Type B pancreatic cell (in vitro differentiated cells): ENCODE results near the gene UBE2K. TPM values are rescaled to one million over a fixed set of nuclear protein-coding genes. Genes with fewer than 3 reads are reported as not detected.

ENCODE experiments used
- DNase-seq: peaks from one replicate; pipeline ENCODE4 v3.0.0; 2021; ENCODE audit warnings: mixed read lengths; ENCODE audit not compliant: unreplicated experiment; ENCODE audit errors: extremely low spot score
- H3K27ac Mint-ChIP-seq: 2 replicates; pipeline ENCODE4 v1.8.0; 2021; ENCODE audit warnings: mild to moderate bottlenecking, mixed read lengths
- H3K27me3 Mint-ChIP-seq: 2 replicates; pipeline ENCODE4 v1.8.0; 2021; ENCODE audit warnings: mixed read lengths
- H3K36me3 Mint-ChIP-seq: 2 replicates; pipeline ENCODE4 v1.8.0; 2021; ENCODE audit warnings: mixed read lengths
- H3K4me1 Mint-ChIP-seq: one replicate; pipeline ENCODE4 v1.8.0; 2021; ENCODE audit warnings: mixed read lengths; ENCODE audit not compliant: unreplicated experiment
- H3K4me3 Mint-ChIP-seq: 2 replicates; pipeline ENCODE4 v1.8.0; 2021; ENCODE audit warnings: mild to moderate bottlenecking, mixed read lengths
- H3K9me3 Mint-ChIP-seq: 2 replicates; pipeline ENCODE4 v1.8.0; 2021; ENCODE audit warnings: mixed read lengths
- total RNA-seq: library from RNA; stranded (reverse); gene quantifications from 2 replicates; pipeline ENCODE4 v1.2.1, GENCODE V29; 2021; ENCODE audit warnings: low replicate concordance
- TF ChIP-seq, protein P1 (sequence below): fragments of 200-600 bp; sonication (generic); conservative IDR thresholded peaks from 2 replicates; pipeline ENCODE4 v1.5.0; 2021; ENCODE audit warnings: antibody characterized with exemption, mild to moderate bottlenecking

UBE2K gene
- total RNA-seq, 1 donor from 2014 or later = 87.7 TPM

DNA sequence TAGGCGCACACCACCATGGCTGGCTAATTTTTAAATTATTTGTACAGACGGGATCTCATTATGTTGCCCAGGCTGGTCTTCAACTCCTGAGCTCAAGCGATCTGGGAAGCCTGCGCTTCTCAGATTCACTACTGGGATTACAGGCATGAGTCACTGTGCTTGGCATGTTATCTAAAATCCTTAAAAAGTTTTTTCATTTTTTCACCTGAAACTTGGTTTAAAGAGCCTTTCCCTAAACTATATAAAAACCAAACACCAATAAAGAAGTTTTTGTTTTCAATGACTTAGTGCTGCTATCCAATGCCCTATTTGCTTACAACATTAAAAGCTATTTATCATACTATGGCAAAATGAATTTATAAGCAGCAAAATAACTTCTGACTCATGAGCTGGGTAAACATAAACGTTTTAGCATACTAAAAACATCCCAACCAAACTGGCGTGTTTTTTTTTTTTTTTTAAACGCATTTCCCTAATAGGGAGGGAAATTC is 127.8 kb downstream of the UBE2K start:
- DNase-seq = no peak
- Mint-ChIP-seq H3K27me3 (no peaks in the 10 kb centered on the region), H3K4me1 (no peaks in the 10 kb centered on the region), H3K9me3 (no peaks in the 10 kb centered on the region), H3K36me3 (peaks cover 32% of the 10 kb centered on the region), H3K4me3 (no peak overlapping the region), H3K27ac (no peak overlapping the region)
- TF ChIP-seq, protein P1, sequence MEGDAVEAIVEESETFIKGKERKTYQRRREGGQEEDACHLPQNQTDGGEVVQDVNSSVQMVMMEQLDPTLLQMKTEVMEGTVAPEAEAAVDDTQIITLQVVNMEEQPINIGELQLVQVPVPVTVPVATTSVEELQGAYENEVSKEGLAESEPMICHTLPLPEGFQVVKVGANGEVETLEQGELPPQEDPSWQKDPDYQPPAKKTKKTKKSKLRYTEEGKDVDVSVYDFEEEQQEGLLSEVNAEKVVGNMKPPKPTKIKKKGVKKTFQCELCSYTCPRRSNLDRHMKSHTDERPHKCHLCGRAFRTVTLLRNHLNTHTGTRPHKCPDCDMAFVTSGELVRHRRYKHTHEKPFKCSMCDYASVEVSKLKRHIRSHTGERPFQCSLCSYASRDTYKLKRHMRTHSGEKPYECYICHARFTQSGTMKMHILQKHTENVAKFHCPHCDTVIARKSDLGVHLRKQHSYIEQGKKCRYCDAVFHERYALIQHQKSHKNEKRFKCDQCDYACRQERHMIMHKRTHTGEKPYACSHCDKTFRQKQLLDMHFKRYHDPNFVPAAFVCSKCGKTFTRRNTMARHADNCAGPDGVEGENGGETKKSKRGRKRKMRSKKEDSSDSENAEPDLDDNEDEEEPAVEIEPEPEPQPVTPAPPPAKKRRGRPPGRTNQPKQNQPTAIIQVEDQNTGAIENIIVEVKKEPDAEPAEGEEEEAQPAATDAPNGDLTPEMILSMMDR = no peak

Other genes with a start within 250 kb of the UBE2K start
- 1,623 and 1,887 TPM in 2 replicates for gene RPL9, start 239.2 kb upstream of the UBE2K start, total RNA-seq
- 21.0 and 22.0 TPM in 2 replicates for gene LIAS, start 239.1 kb upstream of the UBE2K start, total RNA-seq
- gene UGDH, start 170.7 kb upstream of the UBE2K start, total RNA-seq = 124 and 128 TPM in 2 replicates
- gene SMIM14, start 59.3 kb upstream of the UBE2K start, total RNA-seq = 32.0 and 32.1 TPM in 2 replicates